GM21423 (cell line): Measurements from ENCODE around the gene GRM5.

Experiments used
- ATAC-seq: cut with Tn5 transposase; IDR thresholded peaks from one replicate; pipeline ENCODE4 v1.9.1; 2021; ENCODE audit warnings: mild to moderate bottlenecking, moderate library complexity; ENCODE audit not compliant: unreplicated experiment

GRM5 gene

GRCh38 chr11:88623531-88623930 lies 442.3 kb downstream of the GRM5 start:
- ATAC-seq: no peak

GRCh38 chr11:88620568-88621130 lies 445.1 kb downstream of the GRM5 start:
- ATAC-seq: no peak

- no peak for ATAC-seq
Measured at GRCh38 chr11:88619656-88620385, 446.0 kb downstream of the GRM5 start.

- no peak for ATAC-seq
Measured at GRCh38 chr11:88619071-88619425, 446.7 kb downstream of the GRM5 start.

GRCh38 chr11:88618327-88619070 lies 447.3 kb downstream of the GRM5 start:
- no peak for ATAC-seq

GRCh38 chr11:88617226-88617625 lies 448.6 kb downstream of the GRM5 start:
- no peak for ATAC-seq

GRCh38 chr11:88604260-88604659 lies 461.5 kb downstream of the GRM5 start:
- ATAC-seq: no peak

GRCh38 chr11:88603091-88603867 lies 462.5 kb downstream of the GRM5 start:
- ATAC-seq: no peak

GRCh38 chr11:88597387-88597786 lies 468.4 kb downstream of the GRM5 start:
- ATAC-seq: no peak

- no peak for ATAC-seq
Measured at GRCh38 chr11:88596786-88597185, 469.0 kb downstream of the GRM5 start.

- no peak for ATAC-seq
Measured at GRCh38 chr11:88594274-88594950, 471.4 kb downstream of the GRM5 start.

GRCh38 chr11:88590361-88590760 lies 475.4 kb downstream of the GRM5 start:
- ATAC-seq: no peak

GRCh38 chr11:88583251-88583650 lies 482.5 kb downstream of the GRM5 start:
- no peak for ATAC-seq

GRCh38 chr11:88579466-88579865 lies 486.3 kb downstream of the GRM5 start:
- no peak for ATAC-seq

- ATAC-seq: no peak
Measured at GRCh38 chr11:88576741-88577140, 489.0 kb downstream of the GRM5 start.

GRCh38 chr11:88575916-88576315 lies 489.9 kb downstream of the GRM5 start:
- ATAC-seq: no peak

GRCh38 chr11:88569342-88569741 lies 496.4 kb downstream of the GRM5 start:
- no peak for ATAC-seq

GRCh38 chr11:88555829-88556202 lies 510.0 kb downstream of the GRM5 start:
- no peak for ATAC-seq

- no peak for ATAC-seq
Measured at GRCh38 chr11:88555018-88555828, 510.6 kb downstream of the GRM5 start.

GRCh38 chr11:88553204-88553603 lies 512.6 kb downstream of the GRM5 start:
- ATAC-seq: no peak
